ENCODE measurements around the gene PLIN5. TPM values are rescaled to one million over a fixed set of nuclear protein-coding genes. Genes with fewer than 3 reads are reported as not detected.

PLIN5 gene
- total and polyA plus RNA-seq, 2 of the 8 experiments (the other 6 are each of a cell fraction or from before 2014, with no cell fraction given), result 2.0 to 2.5 TPM

DNA sequence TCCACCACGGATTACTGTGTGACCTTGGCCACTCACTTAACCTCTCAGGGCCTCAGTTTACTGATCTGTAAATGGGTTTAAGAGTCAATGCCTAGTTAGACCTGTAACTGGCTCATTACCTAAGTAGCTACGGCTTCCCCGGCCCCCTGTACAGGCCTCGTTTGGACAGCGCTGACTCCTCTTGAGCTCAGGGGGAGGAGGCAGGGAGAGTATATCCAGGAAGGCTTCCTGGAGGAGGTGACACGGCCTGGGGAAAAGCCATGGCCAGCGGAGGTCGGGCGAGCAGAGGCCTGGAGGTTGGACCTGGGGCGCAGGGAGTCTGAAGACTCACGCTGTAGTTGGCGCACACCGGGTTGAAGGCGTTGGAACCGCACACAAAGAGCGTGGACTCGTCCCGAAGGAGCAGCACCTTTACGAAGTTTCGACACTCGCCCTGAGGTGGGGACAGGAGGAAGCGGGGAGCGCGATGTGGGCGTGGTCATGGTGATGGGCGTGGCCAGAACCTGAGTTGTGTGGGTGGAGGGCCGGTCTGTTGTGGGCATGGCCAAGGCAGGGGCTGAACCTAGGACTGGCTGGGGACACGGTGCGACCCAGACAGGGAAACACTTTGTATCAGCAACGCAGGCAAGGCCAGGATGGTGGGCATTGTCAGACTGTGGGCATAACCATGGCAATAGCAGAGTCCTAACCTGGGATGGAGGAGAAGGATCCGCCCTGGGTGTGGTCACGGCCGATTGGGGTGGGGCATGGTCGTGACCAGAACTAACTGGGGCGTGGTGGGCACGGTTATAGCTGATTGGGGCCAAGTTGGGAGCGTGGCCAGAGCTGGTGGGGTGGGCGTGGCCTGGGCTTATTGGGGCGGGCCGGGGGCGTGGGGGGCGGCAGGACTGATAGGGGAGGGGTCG lies 20.9 kb upstream of the PLIN5 start:
- POLR2A ChIA-PET (ENCODE audit: partially characterized antibody), result no interaction called here
- CTCF ChIA-PET (ENCODE audit: partially characterized antibody), result interaction anchor here (0.8 to 3.7 kb wide), 8 partner anchors 11 to 95 kb away, joined by 3 to 14 read pairs (median 6); partner anchors contain the start of gene PLIN5
- peak in 1 of 2 experiments; percentile 79 for DNase-seq (ENCODE audit: low read depth in 1 of 2, low spot score in 2 of 2)

More for the DNA sequence above, 20.9 kb upstream of the PLIN5 start:
- Histone ChIP-seq H2BK20ac (ENCODE audit: low read length) (no peak overlapping the region), H3K36me3 (ENCODE audit: control insufficient read depth in 2 of 4, insufficient read depth in 4 of 4, low read length in 3 of 4) (peaks cover 9 to 35% (median 26%) of the 10 kb centered on the region in 4 experiments; a peak in 6 of 8 replicates), H2AK5ac (ENCODE audit: low read depth, low read length) (0 out of 2 replicates have a peak overlapping the region, but pooled peaks have one; percentile 5), H3K23me2 (ENCODE audit: low read depth, low read length) (peaks cover 10% of the 10 kb centered on the region; the same call in 1 of the 2 replicates), H2AFZ (ENCODE audit: low read length) (no peak overlapping the region), H3K27me3 (replicated peaks in 1 of 4; ENCODE audit: control insufficient read depth in 3 of 4, extremely low read depth in 1 of 4, insufficient read depth in 3 of 4, low read length in 3 of 4) (no peaks in the 10 kb centered on the region), H3K79me1 (ENCODE audit: low read depth, low read length) (peaks cover 2% of the 10 kb centered on the region; the same call in 1 of the 2 replicates), H3K9me3 (ENCODE audit: insufficient read depth in 2 of 2, low read depth in 1 of 2, low read length in 1 of 2) (no peaks in the 10 kb centered on the region), H3K27ac (ENCODE audit: low read depth, low read length) (no peak overlapping the region), H4K91ac (replicated peaks; ENCODE audit: insufficient read length, low read length) (no peak overlapping the region), H3K4ac (replicated peaks; ENCODE audit: insufficient read length, low read depth, low read length) (no peak overlapping the region), H2BK120ac (replicated peaks; ENCODE audit: low read depth, low read length) (no peak overlapping the region), H2BK5ac (ENCODE audit: low read depth, low read length) (peak overlapping the region; percentile 83), H3K56ac (replicated peaks; ENCODE audit: insufficient read length, low read depth, low read length) (no peak overlapping the region), H3K79me2 (ENCODE audit: control insufficient read depth in 1 of 2, insufficient read depth in 2 of 2, low read length in 2 of 2) (no peaks in the 10 kb centered on the region), H3K4me3 (ENCODE audit: extremely low read depth in 1 of 4, insufficient read depth in 2 of 4, low read depth in 3 of 4, low read length in 4 of 4) (no peak overlapping the region), H4K5ac (ENCODE audit: insufficient read length, low read depth, low read length) (no peak overlapping the region), H3K4me2 (ENCODE audit: insufficient read depth in 1 of 2, low read depth in 2 of 2, low read length in 2 of 2) (peak overlapping the region in 1 of 2 experiments; percentile 29; a peak in 2 of 4 replicates), H3K9ac (replicated peaks in 1 of 4; ENCODE audit: extremely low read depth in 1 of 4, low read depth in 3 of 4, low read length in 3 of 4) (no peak overlapping the region), H3K18ac (ENCODE audit: extremely low read depth, low read length) (no peak overlapping the region; the same call in 1 of the 2 replicates), H2BK12ac (ENCODE audit: low read depth, low read length) (0 out of 2 replicates have a peak overlapping the region, but pooled peaks have one; percentile 19), H4K8ac (ENCODE audit: extremely low read depth, insufficient read depth, low read length) (0 out of 2 replicates have a peak overlapping the region, but pooled peaks have one; percentile 57), H3K23ac (ENCODE audit: insufficient read length) (no peak overlapping the region), H3K4me1 (replicated peaks in 1 of 4; ENCODE audit: control insufficient read depth in 3 of 4, insufficient read depth in 4 of 4, low read length in 3 of 4) (peaks cover 0 to 7% (median 3%) of the 10 kb centered on the region in 4 experiments; a peak in 4 of 7 replicates), H3K14ac (ENCODE audit: insufficient read length) (no peak overlapping the region), H4K20me1 (replicated peaks in 1 of 2; ENCODE audit: control insufficient read depth in 1 of 2, insufficient read depth in 2 of 2, low read length in 2 of 2) (peaks cover 18 to 34% of the 10 kb centered on the region in 2 experiments), H2BK15ac (ENCODE audit: low read length) (no peak overlapping the region)
- TF ChIP-seq EGR1 (IDR thresholded peaks at IDR 0.05; ENCODE audit: borderline replicate concordance, low read depth, low read length), result peak; percentile 31; the same call in 1 of the 2 replicates
- TF ChIP-seq YY1 (IDR thresholded peaks at IDR 0.05; ENCODE audit: low read depth, low read length), result no peak
- no peak for FAIRE-seq
- 88% methylated on average over 31 of the region's 43 CpGs; no CpG with 5 or more reads in 1 of the 2 experiments for WGBS, 2 experiments (ENCODE audit: extremely low coverage in 1 of 2, insufficient coverage in 1 of 2, insufficient read length in 1 of 2, insufficient replicate concordance in 2 of 2, low coverage in 1 of 2, low lambda C conversion rate in 2 of 2, missing lambda C conversion rate in 1 of 2)
